Thyroid gland (tissue), 4 donors: ENCODE data around the gene PARP8.

Experiments
- CTCF ChIP-seq, 6 experiments: fragments of 200-600 bp in 3 of 6; fragments of 450-650 bp in 3 of 6; sonication (generic) in 3 of 6; IDR thresholded peaks; one replicate each; pipeline ENCODE4 v1.5.1; 2016 to 2019; ENCODE audit warnings: antibody characterized with exemption in 6 of 6, mild to moderate bottlenecking in 2 of 6, inconsistent platforms in 1 of 6, moderate library complexity in 1 of 6
- POLR2A ChIP-seq, 2 donors: fragments of 450-650 bp; IDR thresholded peaks; one replicate each; pipeline ENCODE4 v1.6.1; 2017; ENCODE audit warnings: antibody characterized with exemption in 2 of 2, mild to moderate bottlenecking in 2 of 2, moderate library complexity in 1 of 2

GRCh38 chr5:50675385-50675784, 8.9 kb downstream of the PARP8 start:
- TF ChIP-seq POLR2A (IDR thresholded peaks at IDR 0.05) = no peak
- TF ChIP-seq CTCF (IDR thresholded peaks at IDR 0.05) = no peak
